Glomerular visceral epithelial cell (primary cell): ENCODE measurements around the gene PTGES.
"Not testable (repeated sequence)": the region's sequence is repeated elsewhere in the genome, so short reads cannot be mapped to it uniquely, and the experiment has no call there.

Source experiments
- DNase-seq: peaks from one replicate; pipeline ENCODE4 v3.0.0-alpha.2; 2016; ENCODE audit errors: extremely low spot score

PTGES gene

GRCh38 chr9:129752900-129753729 is at the start of gene PTGES:
Gene PTGES, minus strand, starts transcription at chr9:129753042. Its CDS starts 30 bp downstream, at chr9:129753012.
- DNase-seq = peak; percentile 84

- DNase-seq = no peak
Observed at GRCh38 chr9:129801504-129801903, 48.7 kb upstream of the PTGES start.

- no peak for DNase-seq
Observed at GRCh38 chr9:129798973-129799372, 46.1 kb upstream of the PTGES start.

GRCh38 chr9:129796029-129796428 is 43.2 kb upstream of the PTGES start:
- not testable (repeated sequence) for DNase-seq

GRCh38 chr9:129794549-129794948 is 41.7 kb upstream of the PTGES start:
- DNase-seq = no peak

GRCh38 chr9:129786481-129786880 is 33.6 kb upstream of the PTGES start:
- DNase-seq = no peak

GRCh38 chr9:129785866-129786265 is 33.0 kb upstream of the PTGES start:
- DNase-seq = no peak

GRCh38 chr9:129784970-129785369 is 32.1 kb upstream of the PTGES start:
- DNase-seq = not testable (repeated sequence)

GRCh38 chr9:129783516-129784361 is 30.9 kb upstream of the PTGES start:
- peak; percentile 79 for DNase-seq

GRCh38 chr9:129781981-129782380 is 29.1 kb upstream of the PTGES start:
- DNase-seq = peak; percentile 27

GRCh38 chr9:129781131-129781530 is 28.3 kb upstream of the PTGES start:
- no peak for DNase-seq

GRCh38 chr9:129779560-129780190 is 26.8 kb upstream of the PTGES start:
- DNase-seq = no peak

- DNase-seq = no peak
Observed at GRCh38 chr9:129778469-129778868, 25.6 kb upstream of the PTGES start.

GRCh38 chr9:129777769-129778130 is 24.9 kb upstream of the PTGES start:
- no peak for DNase-seq

- peak; percentile 100 for DNase-seq
Observed at GRCh38 chr9:129776938-129777768, 24.3 kb upstream of the PTGES start.

GRCh38 chr9:129776566-129776937 is 23.7 kb upstream of the PTGES start:
- DNase-seq = peak; percentile 67

- DNase-seq = not testable (repeated sequence)
Observed at GRCh38 chr9:129776096-129776495, 23.3 kb upstream of the PTGES start.

- no peak for DNase-seq
Observed at GRCh38 chr9:129775448-129775798, 22.6 kb upstream of the PTGES start.

GRCh38 chr9:129774791-129775447 is 22.1 kb upstream of the PTGES start:
- no peak for DNase-seq

GRCh38 chr9:129773262-129774048 is 20.6 kb upstream of the PTGES start:
- peak; percentile 85 for DNase-seq
